DOHH2 (cell line): ENCODE measurements around the gene MRPL33.

ENCODE experiments used
- H3F3A ChIP-seq: fragments of 200-600 bp; sonication (generic), shearing (Covaris generic); 2 replicates; pipeline ENCODE4 v1.6.0; 2016; ENCODE audit warnings: antibody characterized with exemption, mild to moderate bottlenecking; ENCODE audit not compliant: control insufficient read depth, insufficient read depth
- H3K27ac ChIP-seq: fragments of 200-600 bp; sonication (generic); 2 replicates; pipeline ENCODE4 v1.5.1; 2014; ENCODE audit warnings: low read depth, mild to moderate bottlenecking, low read length, moderate library complexity
- H3K27me3 ChIP-seq: fragments of 200-600 bp; sonication (generic); 2 replicates; pipeline ENCODE4 v1.6.1; 2014; ENCODE audit warnings: mild to moderate bottlenecking, low read length, mixed read lengths; ENCODE audit not compliant: control insufficient read depth
- H3K36me3 ChIP-seq: fragments of 200-600 bp; sonication (generic); 2 replicates; pipeline ENCODE4 v1.6.1; 2014; ENCODE audit warnings: mild to moderate bottlenecking, low read length, moderate library complexity, mixed read lengths; ENCODE audit not compliant: control insufficient read depth
- H3K4me1 ChIP-seq: fragments of 200-600 bp; sonication (generic); 2 replicates; pipeline ENCODE4 v1.6.1; 2014; ENCODE audit warnings: mild to moderate bottlenecking, low read length, mixed read lengths; ENCODE audit not compliant: control insufficient read depth
- H3K4me2 ChIP-seq: fragments of 200-600 bp; sonication (generic); 2 replicates; pipeline ENCODE4 v1.6.0; 2014; ENCODE audit warnings: mild to moderate bottlenecking, low read length, moderate library complexity
- H3K4me3 ChIP-seq: fragments of 200-600 bp; sonication (generic); 2 replicates; pipeline ENCODE4 v1.5.1; 2014; ENCODE audit warnings: mild to moderate bottlenecking, low read length, mixed read lengths
- H3K79me2 ChIP-seq: fragments of 200-600 bp; sonication (generic); 2 replicates; pipeline ENCODE4 v1.6.1; 2014; ENCODE audit warnings: mild to moderate bottlenecking, low read length, mixed read lengths; ENCODE audit not compliant: control insufficient read depth
- H3K9me2 ChIP-seq: fragments of 200-600 bp; sonication (generic); replicated peaks from 2 replicates; pipeline ENCODE4 v1.6.1; 2014; ENCODE audit warnings: mild to moderate bottlenecking, low read length, mixed read lengths; ENCODE audit not compliant: control insufficient read depth
- H3K9me3 ChIP-seq: fragments of 200-600 bp; sonication (generic); 2 replicates; pipeline ENCODE4 v1.6.1; 2014; ENCODE audit warnings: antibody characterized with exemption, low read length, mixed read lengths; ENCODE audit not compliant: control insufficient read depth, insufficient read depth
- H4K20me1 ChIP-seq: fragments of 200-600 bp; sonication (generic); 2 replicates; pipeline ENCODE4 v1.6.0; 2014; ENCODE audit warnings: low read depth, mild to moderate bottlenecking, antibody characterized with exemption, low read length, moderate library complexity; ENCODE audit not compliant: control insufficient read depth, insufficient read depth
- EZH2phosphoT487 ChIP-seq: fragments of 200-600 bp; sonication (generic); IDR thresholded peaks from 2 replicates; pipeline ENCODE4 v1.6.1; 2017; ENCODE audit warnings: borderline replicate concordance, mild to moderate bottlenecking, antibody characterized with exemption, low read length, moderate library complexity, mixed read lengths
- TF ChIP-seq, protein P1 (sequence below): fragments of 200-600 bp; sonication (generic); IDR thresholded peaks from one replicate; pipeline ENCODE4 v1.5.1; 2014; ENCODE audit warnings: antibody characterized with exemption, mild to moderate bottlenecking, low read depth, low read length; ENCODE audit not compliant: poor library complexity, severe bottlenecking

The MRPL33 gene

DNA sequence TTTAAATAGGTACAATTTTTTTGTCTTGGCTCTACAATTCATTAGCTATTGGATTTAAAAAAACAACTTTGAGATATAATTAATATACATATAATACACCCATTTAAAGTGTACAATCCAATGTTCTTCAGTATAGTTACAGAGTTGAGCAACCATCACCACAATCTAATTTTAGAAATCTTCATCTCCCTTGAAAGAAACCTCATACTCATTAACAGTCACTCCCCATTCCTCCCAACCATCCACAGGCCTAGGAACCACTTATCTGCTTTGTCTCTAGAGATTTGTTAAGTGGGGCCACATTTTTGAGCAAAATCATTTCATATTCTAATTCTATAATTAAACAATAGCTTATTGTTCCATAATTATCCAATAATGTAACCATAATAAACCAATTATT lies 32.6 kb downstream of the MRPL33 start:
- Histone ChIP-seq H3K4me1 (no peaks in the 10 kb centered on the region), H3K27ac (no peak overlapping the region), H4K20me1 (no peaks in the 10 kb centered on the region), H3K9me3 (no peaks in the 10 kb centered on the region), H3K9me2 (no peaks in the 10 kb centered on the region), H3K36me3 (no peaks in the 10 kb centered on the region), H3K4me2 (no peak overlapping the region), H3K4me3 (no peak overlapping the region), H3K79me2 (no peaks in the 10 kb centered on the region), H3F3A (no peaks in the 10 kb centered on the region), H3K27me3 (no peaks in the 10 kb centered on the region; the same call in none of the 2 replicates)
- no peak for TF ChIP-seq EZH2phosphoT487
- TF ChIP-seq, protein P1, sequence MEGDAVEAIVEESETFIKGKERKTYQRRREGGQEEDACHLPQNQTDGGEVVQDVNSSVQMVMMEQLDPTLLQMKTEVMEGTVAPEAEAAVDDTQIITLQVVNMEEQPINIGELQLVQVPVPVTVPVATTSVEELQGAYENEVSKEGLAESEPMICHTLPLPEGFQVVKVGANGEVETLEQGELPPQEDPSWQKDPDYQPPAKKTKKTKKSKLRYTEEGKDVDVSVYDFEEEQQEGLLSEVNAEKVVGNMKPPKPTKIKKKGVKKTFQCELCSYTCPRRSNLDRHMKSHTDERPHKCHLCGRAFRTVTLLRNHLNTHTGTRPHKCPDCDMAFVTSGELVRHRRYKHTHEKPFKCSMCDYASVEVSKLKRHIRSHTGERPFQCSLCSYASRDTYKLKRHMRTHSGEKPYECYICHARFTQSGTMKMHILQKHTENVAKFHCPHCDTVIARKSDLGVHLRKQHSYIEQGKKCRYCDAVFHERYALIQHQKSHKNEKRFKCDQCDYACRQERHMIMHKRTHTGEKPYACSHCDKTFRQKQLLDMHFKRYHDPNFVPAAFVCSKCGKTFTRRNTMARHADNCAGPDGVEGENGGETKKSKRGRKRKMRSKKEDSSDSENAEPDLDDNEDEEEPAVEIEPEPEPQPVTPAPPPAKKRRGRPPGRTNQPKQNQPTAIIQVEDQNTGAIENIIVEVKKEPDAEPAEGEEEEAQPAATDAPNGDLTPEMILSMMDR = no peak

DNA sequence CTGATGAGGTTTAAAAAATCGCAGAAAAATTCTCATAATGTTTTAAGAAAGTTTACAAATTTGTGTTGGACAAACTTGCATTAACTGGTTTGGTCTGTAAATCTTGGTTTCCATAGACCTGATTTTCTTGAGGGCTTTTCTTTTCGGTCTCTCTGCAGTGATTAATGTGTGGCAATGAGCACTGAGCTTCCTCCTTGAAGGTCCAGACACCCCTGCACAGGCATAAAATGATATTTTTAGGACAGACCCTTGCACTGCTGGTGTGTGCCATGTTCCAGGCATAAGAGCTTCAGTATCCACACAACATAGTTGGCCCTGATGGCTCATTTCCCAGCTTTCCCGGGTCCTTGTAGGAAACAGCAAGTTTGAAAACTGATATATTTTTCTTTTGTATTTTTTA lies 33.7 kb downstream of the MRPL33 start:
- TF ChIP-seq, protein P1 = no peak
- TF ChIP-seq EZH2phosphoT487 = no peak
- Histone ChIP-seq H3K4me2 (no peak overlapping the region), H4K20me1 (no peaks in the 10 kb centered on the region), H3K4me1 (no peaks in the 10 kb centered on the region), H3K9me3 (no peaks in the 10 kb centered on the region), H3K27ac (no peak overlapping the region), H3K4me3 (no peak overlapping the region), H3F3A (no peaks in the 10 kb centered on the region), H3K27me3 (peaks cover 3% of the 10 kb centered on the region), H3K79me2 (no peaks in the 10 kb centered on the region), H3K9me2 (no peaks in the 10 kb centered on the region), H3K36me3 (no peaks in the 10 kb centered on the region)

DNA sequence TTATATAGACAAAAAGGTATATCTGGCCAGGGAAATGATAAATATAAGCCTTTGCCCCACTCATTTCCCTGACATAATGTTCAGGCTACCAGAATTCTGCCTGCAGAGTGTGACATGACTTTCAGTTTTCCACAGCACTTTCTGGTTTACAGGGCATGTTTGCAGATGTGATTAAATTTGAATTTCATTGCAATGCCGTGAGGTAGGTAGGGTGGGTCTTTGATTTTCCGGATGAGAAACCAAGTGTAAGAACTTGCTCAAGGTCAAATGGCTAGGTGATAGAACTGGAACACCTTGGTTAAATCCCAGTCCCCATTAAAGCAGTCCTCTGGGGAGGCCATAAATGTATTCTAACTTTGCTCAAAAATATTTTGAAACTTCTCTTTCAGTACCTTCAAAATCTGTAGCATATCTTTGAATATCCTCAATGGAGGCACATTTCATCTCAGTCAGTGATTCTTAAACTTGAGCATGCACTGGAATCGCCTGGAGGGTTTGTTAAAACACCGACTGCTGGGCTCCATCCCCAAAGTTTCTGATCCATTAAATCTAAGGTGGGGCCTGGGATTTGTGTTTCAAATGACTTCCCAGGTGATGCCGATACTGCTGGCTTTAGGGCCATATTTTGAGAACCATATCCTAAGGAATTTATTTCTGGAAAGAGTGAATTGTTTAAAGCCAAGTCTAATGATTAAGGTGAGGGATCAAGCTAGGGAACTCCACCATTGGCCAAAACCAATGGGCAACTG lies 35.0 kb downstream of the MRPL33 start:
- no peak overlapping the region for H3K27ac ChIP-seq
- no peaks in the 10 kb centered on the region for H3K36me3 ChIP-seq
- H3K79me2 ChIP-seq = no peaks in the 10 kb centered on the region
- H3K4me3 ChIP-seq = no peak overlapping the region
- H3K4me2 ChIP-seq = no peak overlapping the region
- no peaks in the 10 kb centered on the region for H4K20me1 ChIP-seq
- H3F3A ChIP-seq = no peaks in the 10 kb centered on the region
- no peaks in the 10 kb centered on the region for H3K4me1 ChIP-seq
- peaks cover 7% of the 10 kb centered on the region for H3K27me3 ChIP-seq
- TF ChIP-seq EZH2phosphoT487 = no peak
- TF ChIP-seq, protein P1 = no peak
- H3K9me3 ChIP-seq = no peaks in the 10 kb centered on the region
- H3K9me2 ChIP-seq = no peaks in the 10 kb centered on the region
